HFF-Myc (cell line): Measurements from ENCODE around the gene USP49.

ENCODE experiments used
- DNase-seq: peaks from one replicate; pipeline ENCODE4 v3.0.0-alpha.2; 2011; ENCODE audit warnings: low read depth; ENCODE audit errors: extremely low read depth
- H3K4me3 ChIP-seq: replicated peaks from 2 replicates; pipeline ENCODE4 v1.5.1; 2011; ENCODE audit warnings: low read depth, mild to moderate bottlenecking, control low read depth, low read length
- CTCF ChIP-seq: IDR thresholded peaks from 2 replicates; pipeline ENCODE4 v1.5.1; 2012; ENCODE audit warnings: mild to moderate bottlenecking, low read depth, low read length, control low read depth; ENCODE audit errors: missing control alignments

The USP49 gene

GRCh38 chr6:41927253-41927652, 32.1 kb upstream of the USP49 start:
- DNase-seq = no peak
- H3K4me3 ChIP-seq = no peak overlapping the region
- no peak for TF ChIP-seq CTCF

DNA sequence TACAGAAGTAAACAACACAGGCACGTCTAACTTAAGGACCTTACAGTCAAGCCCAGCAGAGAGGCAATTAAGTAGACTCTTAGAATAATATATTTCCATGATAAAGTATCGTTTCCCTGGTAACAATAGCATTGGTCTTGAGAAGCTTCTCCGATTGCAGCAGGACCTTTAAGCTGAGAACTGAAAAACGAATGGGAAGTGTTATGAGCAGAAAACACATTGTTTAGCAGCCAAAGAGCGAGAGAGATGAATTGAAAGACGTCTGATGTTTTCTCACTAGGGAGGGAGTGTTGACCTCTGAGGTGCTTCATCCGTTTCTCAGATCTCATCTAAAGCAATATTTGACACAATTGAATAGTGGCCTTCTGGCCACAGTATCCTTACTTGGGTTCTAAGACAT, 27.0 kb upstream of the USP49 start:
- peak overlapping the region; percentile 64 for H3K4me3 ChIP-seq
- no peak for DNase-seq
- TF ChIP-seq CTCF = no peak

DNA sequence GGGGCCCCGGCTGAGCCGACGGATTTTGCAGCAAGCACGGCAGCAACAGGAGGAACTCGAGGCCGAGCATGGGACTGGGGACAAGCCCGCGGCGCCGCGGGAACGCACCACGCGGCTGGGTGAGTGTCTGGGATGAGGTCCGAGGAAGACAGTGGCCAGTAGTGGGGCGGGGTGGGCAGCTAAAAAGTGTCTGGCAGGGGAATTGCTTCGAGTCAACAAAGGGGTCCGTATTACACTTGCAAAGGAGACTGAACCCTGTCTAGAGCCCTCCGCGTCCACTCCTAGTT, 26.5 kb upstream of the USP49 start:
- DNase-seq = no peak
- peak overlapping the region; percentile 64 for H3K4me3 ChIP-seq
- no peak for TF ChIP-seq CTCF

- peak; percentile 90 for TF ChIP-seq CTCF
- H3K4me3 ChIP-seq = peak within 1 kb of the TSS; percentile 64
- peak; percentile 90 for DNase-seq
Observed at GRCh38 chr6:41920921-41921711, 25.9 kb upstream of the USP49 start, which contains the start of the genes BYSL and MED20. Gene BYSL (plus strand): TSS chr6:41921499. CDS start chr6:41921563, 64 bp downstream. Gene MED20 (minus strand): TSS chr6:41921139. CDS start chr6:41921018, 121 bp downstream.

DNA sequence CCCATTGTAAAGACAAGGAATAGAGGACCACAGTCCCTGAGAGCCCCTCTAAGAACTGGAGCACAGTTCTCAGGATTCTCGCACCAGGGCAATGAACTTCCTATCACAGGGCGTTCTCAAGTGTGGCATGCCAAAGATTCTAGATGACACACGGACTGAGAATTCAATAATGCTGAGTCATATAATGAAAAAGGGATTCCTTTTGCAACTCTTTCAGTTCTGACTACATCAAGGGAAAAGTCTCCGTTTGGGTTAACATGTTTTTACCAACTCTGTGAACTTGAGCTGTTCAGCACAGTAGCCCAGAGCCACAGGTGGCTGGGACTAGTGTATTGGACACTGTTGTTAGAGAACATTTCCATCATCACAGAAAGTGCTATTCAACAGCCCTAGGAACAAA, 22.4 kb upstream of the USP49 start:
- no peak for TF ChIP-seq CTCF
- DNase-seq = peak; percentile 70
- no peak overlapping the region for H3K4me3 ChIP-seq

DNA sequence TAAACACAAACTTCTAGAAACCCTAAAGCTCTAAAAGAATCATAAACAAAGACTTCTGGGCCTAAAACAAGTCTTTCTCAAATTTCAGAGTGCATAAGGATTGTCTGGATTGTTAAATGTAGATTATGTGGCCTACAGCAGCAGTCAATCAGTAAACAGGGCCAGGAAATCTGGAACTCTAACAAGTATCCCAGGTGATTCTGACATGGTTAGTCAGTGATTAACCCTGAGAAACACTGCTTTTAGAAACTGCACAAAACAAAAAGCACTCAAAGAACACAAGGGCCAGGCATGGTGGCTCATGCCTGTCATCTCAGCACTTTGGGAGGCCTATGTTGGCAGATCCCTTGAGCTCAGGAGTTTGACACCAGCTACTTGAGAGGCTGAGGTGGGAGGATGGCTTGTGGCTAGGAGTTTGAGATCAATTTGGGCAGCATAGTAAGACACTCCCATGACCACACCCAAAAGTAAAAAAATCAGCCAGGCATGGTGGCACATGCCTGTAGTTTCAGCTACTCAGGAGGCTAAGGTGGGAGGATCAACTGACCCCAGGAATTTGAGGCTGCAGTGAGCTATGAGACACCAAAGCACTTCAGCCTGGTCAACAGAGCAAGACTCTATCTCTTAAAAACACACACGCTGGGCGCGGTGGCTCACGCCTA, 19.8 kb upstream of the USP49 start:
- H3K4me3 ChIP-seq = no peak overlapping the region
- no peak for DNase-seq

More for the DNA sequence above, 19.8 kb upstream of the USP49 start:
- TF ChIP-seq CTCF = no peak
